ENCODE data around the gene NAALADL1. TPM values are rescaled to one million over a fixed set of nuclear protein-coding genes. Genes with fewer than 3 reads are reported as not detected.

NAALADL1 gene
- total RNA-seq, 1 experiment from 2014 or later = 0.23 TPM

DNA sequence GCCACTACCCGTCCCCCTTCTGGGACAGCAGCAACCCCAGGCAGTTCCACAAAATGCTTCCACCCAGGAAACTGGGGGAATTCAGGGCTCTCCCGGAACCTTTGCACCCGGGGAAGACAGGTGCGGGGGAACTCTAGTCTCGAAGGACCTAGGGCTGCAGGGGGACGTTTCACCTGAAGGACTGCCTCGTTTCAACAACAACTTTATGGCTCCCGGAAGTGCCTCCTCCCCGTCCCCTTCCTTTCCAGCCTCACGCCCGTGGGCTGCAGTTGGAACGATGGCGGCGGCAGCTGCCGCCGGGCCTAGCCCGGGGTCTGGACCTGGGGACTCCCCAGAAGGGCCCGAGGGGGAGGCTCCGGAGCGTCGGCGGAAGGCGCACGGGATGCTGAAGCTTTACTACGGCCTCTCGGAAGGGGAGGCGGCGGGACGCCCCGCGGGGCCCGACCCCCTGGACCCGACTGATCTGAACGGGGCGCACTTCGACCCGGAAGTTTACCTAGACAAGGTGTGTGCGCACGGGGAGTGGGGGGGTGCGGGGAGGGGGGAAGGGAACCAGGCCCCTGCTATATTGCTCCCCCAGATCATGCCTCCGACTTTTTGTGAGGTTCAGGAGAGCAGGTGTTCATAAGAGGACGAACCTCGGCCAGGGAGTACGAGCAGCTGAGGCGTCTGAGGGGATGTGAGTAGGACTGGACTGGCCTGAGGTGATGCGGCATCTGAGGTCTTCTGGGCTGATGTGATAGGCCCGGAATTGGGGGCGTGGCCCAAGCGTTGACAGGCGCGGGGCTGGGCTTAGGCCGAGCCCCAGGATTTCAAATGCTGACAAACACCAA, 37.8 kb upstream of the NAALADL1 start, which contains the start of gene VPS51:
Gene VPS51 (plus strand): TSS at position 241 of the 833 bp plus-strand sequence. CDS start 37 bp downstream, at position 278.
- peak; percentile 97 for ATAC-seq
- ChIA-PET CTCF (no interaction called here), POLR2A (interaction anchor here (0.5 to 0.6 kb wide), 2 partner anchors 207 to 247 kb away, joined by 3 to 7 read pairs; no protein-coding TSS in a partner anchor)
- peak within 1 kb of the TSS; percentile 63 to 88 for H3K4me3 ChIP-seq (ENCODE audit: low read depth in 2 of 2, low read length in 2 of 2)
- DNase-seq (ENCODE audit: low read depth, low spot score) = no peak
- intact Hi-C loops (cut with micrococcal nuclease; ENCODE audit: unreplicated experiment) = no loop called here
- no peaks in the 10 kb centered on the region for H3K36me3 ChIP-seq (ENCODE audit: control insufficient read depth, insufficient read depth, low read length)
- no TSS peak for BruUV-seq (replicated peaks)
- peaks cover 5% of the 10 kb centered on the region for H3K4me1 ChIP-seq (ENCODE audit: control insufficient read depth, insufficient read depth, low read length)
- in situ Hi-C loops (cut with HindIII; ENCODE audit: low pct_unique_long_range_greater_than_20kb, low sequenced_read_pairs) = no loop called here
- peak within 1 kb of the TSS; percentile 80 for H3K27ac ChIP-seq (ENCODE audit: low read length)
- TF ChIP-seq POLR2AphosphoS5 (IDR thresholded peaks at IDR 0.05; ENCODE audit: low read depth, low read length) (peak; percentile 81), TCF7L2 (IDR thresholded peaks at IDR 0.05; ENCODE audit: low read depth, low read length) (peak; percentile 78), SIN3A (IDR thresholded peaks at IDR 0.05; ENCODE audit: borderline replicate concordance, insufficient read depth, low read depth, low read length) (no peak; the same call in none of the 2 replicates)
- TF ChIP-seq, protein P1, sequence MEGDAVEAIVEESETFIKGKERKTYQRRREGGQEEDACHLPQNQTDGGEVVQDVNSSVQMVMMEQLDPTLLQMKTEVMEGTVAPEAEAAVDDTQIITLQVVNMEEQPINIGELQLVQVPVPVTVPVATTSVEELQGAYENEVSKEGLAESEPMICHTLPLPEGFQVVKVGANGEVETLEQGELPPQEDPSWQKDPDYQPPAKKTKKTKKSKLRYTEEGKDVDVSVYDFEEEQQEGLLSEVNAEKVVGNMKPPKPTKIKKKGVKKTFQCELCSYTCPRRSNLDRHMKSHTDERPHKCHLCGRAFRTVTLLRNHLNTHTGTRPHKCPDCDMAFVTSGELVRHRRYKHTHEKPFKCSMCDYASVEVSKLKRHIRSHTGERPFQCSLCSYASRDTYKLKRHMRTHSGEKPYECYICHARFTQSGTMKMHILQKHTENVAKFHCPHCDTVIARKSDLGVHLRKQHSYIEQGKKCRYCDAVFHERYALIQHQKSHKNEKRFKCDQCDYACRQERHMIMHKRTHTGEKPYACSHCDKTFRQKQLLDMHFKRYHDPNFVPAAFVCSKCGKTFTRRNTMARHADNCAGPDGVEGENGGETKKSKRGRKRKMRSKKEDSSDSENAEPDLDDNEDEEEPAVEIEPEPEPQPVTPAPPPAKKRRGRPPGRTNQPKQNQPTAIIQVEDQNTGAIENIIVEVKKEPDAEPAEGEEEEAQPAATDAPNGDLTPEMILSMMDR (IDR thresholded peaks at IDR 0.05) = no peak
- TF ChIP-seq, protein P2, sequence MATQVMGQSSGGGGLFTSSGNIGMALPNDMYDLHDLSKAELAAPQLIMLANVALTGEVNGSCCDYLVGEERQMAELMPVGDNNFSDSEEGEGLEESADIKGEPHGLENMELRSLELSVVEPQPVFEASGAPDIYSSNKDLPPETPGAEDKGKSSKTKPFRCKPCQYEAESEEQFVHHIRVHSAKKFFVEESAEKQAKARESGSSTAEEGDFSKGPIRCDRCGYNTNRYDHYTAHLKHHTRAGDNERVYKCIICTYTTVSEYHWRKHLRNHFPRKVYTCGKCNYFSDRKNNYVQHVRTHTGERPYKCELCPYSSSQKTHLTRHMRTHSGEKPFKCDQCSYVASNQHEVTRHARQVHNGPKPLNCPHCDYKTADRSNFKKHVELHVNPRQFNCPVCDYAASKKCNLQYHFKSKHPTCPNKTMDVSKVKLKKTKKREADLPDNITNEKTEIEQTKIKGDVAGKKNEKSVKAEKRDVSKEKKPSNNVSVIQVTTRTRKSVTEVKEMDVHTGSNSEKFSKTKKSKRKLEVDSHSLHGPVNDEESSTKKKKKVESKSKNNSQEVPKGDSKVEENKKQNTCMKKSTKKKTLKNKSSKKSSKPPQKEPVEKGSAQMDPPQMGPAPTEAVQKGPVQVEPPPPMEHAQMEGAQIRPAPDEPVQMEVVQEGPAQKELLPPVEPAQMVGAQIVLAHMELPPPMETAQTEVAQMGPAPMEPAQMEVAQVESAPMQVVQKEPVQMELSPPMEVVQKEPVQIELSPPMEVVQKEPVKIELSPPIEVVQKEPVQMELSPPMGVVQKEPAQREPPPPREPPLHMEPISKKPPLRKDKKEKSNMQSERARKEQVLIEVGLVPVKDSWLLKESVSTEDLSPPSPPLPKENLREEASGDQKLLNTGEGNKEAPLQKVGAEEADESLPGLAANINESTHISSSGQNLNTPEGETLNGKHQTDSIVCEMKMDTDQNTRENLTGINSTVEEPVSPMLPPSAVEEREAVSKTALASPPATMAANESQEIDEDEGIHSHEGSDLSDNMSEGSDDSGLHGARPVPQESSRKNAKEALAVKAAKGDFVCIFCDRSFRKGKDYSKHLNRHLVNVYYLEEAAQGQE (IDR thresholded peaks at IDR 0.05; ENCODE audit: insufficient read depth in 1 of 2, low read depth in 2 of 2, low read length in 1 of 2) = peak in 1 of 2 experiments; percentile 44; a peak in 1 of 4 replicates
- H3K9me3 ChIP-seq (ENCODE audit: control insufficient read depth, insufficient read depth, low read depth, low read length) = no peaks in the 10 kb centered on the region
- H3K27me3 ChIP-seq (ENCODE audit: control insufficient read depth, insufficient read depth, low read length) = no peaks in the 10 kb centered on the region

- no peak for ATAC-seq
- no peaks in the 10 kb centered on the region for H3K27me3 ChIP-seq (ENCODE audit: control insufficient read depth, insufficient read depth, low read length)
- ChIA-PET CTCF (no interaction called here), POLR2A (interaction anchor here (0.5 to 0.6 kb wide), 3 partner anchors 36 to 246 kb away, joined by 3 to 12 read pairs (median 12); no protein-coding TSS in a partner anchor)
- H3K4me3 ChIP-seq (ENCODE audit: low read depth in 2 of 2, low read length in 2 of 2) = peak overlapping the region in 1 of 2 experiments; percentile 88; a peak in 2 of 4 replicates
- no peaks in the 10 kb centered on the region for H3K36me3 ChIP-seq (ENCODE audit: control insufficient read depth, insufficient read depth, low read length)
- BruUV-seq (replicated peaks) = no TSS peak
- TF ChIP-seq SIN3A (IDR thresholded peaks at IDR 0.05; ENCODE audit: borderline replicate concordance, insufficient read depth, low read depth, low read length) = no peak
- TF ChIP-seq POLR2AphosphoS5 (IDR thresholded peaks at IDR 0.05; ENCODE audit: low read depth, low read length) = no peak
- TF ChIP-seq TCF7L2 (IDR thresholded peaks at IDR 0.05; ENCODE audit: low read depth, low read length) = no peak
- TF ChIP-seq, protein P1 (IDR thresholded peaks at IDR 0.05) = no peak
- TF ChIP-seq, protein P2 (IDR thresholded peaks at IDR 0.05; ENCODE audit: insufficient read depth in 1 of 2, low read depth in 2 of 2, low read length in 1 of 2) = no peak
- DNase-seq (ENCODE audit: low read depth, low spot score) = no peak
- in situ Hi-C loops (cut with HindIII; ENCODE audit: low pct_unique_long_range_greater_than_20kb, low sequenced_read_pairs) = no loop called here
- intact Hi-C loops (cut with micrococcal nuclease; ENCODE audit: unreplicated experiment) = no loop called here
- peak overlapping the region; percentile 80 for H3K27ac ChIP-seq (ENCODE audit: low read length)
- peaks cover 5% of the 10 kb centered on the region for H3K4me1 ChIP-seq (ENCODE audit: control insufficient read depth, insufficient read depth, low read length)
- no peaks in the 10 kb centered on the region for H3K9me3 ChIP-seq (ENCODE audit: control insufficient read depth, insufficient read depth, low read depth, low read length)
These were observed 37.1 kb upstream of the NAALADL1 start for GRCh38 chr11:65095427-65095826.
